Measurements from ENCODE around the gene RSRC2.

The RSRC2 gene

GRCh38 chr12:122523846-122524718 is 2.7 kb downstream of the RSRC2 start:
- H3K36me3 ChIP-seq, result peaks cover 60 to 72% (median 68%) of the 10 kb centered on the region in 11 experiments
- H3K4me3 ChIP-seq, result peak overlapping the region; percentile 88 to 99 (median 97); a peak in 19 of 20 replicates
- peaks cover 64 to 73% (median 71%) of the 10 kb centered on the region in 11 experiments for H4K20me1 ChIP-seq
- H3K9me3 ChIP-seq (replicated peaks in 1 of 11), result no peaks in the 10 kb centered on the region
- H3K4me1 ChIP-seq, result peaks cover 37 to 51% (median 41%) of the 10 kb centered on the region in 10 experiments
- peak overlapping the region; percentile 95 to 100 (median 99); a peak in 21 of 22 replicates for H3K9ac ChIP-seq
- H3K27ac ChIP-seq, result no peak overlapping the region; a peak in 2 of 22 replicates
- no peak for TF ChIP-seq Cebpa-rat (IDR thresholded peaks at IDR 0.05)
- no peaks in the 10 kb centered on the region for H3K27me3 ChIP-seq
- peak overlapping the region; percentile 70 to 91 (median 81) for H3K4me2 ChIP-seq

DNA sequence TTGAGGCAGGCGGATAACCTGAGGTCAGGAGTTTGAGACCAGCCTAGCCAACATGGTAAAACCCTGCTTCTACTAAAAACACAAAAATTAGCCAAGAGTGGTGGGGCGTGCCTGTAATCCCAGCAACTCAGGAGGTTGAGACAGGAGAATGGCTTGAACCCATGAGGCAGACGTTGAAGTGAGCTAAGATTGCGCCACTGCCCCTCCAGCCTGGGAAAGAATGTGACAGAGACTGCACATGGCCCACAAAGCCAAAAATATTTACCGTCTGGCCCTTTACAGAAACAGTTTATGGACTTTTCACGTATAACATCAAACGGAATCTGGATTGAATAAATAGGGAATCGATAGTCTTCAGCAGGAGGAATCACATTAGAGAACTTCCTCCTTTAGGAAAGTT is 3.5 kb downstream of the RSRC2 start:
- Histone ChIP-seq H3K27ac (peak overlapping the region in 2 of 11 experiments; percentile 15 to 21; a peak in 4 of 22 replicates), H3K36me3 (peaks cover 68 to 73% (median 72%) of the 10 kb centered on the region in 11 experiments), H3K4me1 (peaks cover 29 to 44% (median 34%) of the 10 kb centered on the region in 10 experiments), H3K27me3 (no peaks in the 10 kb centered on the region), H4K20me1 (peaks cover 72 to 81% (median 79%) of the 10 kb centered on the region in 11 experiments), H3K9me3 (replicated peaks in 1 of 11) (no peaks in the 10 kb centered on the region), H3K4me2 (peak overlapping the region; percentile 37 to 91 (median 80)), H3K9ac (peak overlapping the region in 10 of 11 experiments; percentile 10 to 99 (median 34); a peak in 13 of 22 replicates), H3K4me3 (peak overlapping the region in 3 of 10 experiments; percentile 11 to 96 (median 91); a peak in 3 of 20 replicates)
- peak in 3 of 11 experiments; percentile 12 to 25 (median 22); a peak in 1 of 22 replicates for TF ChIP-seq Cebpa-rat (IDR thresholded peaks at IDR 0.05)

DNA sequence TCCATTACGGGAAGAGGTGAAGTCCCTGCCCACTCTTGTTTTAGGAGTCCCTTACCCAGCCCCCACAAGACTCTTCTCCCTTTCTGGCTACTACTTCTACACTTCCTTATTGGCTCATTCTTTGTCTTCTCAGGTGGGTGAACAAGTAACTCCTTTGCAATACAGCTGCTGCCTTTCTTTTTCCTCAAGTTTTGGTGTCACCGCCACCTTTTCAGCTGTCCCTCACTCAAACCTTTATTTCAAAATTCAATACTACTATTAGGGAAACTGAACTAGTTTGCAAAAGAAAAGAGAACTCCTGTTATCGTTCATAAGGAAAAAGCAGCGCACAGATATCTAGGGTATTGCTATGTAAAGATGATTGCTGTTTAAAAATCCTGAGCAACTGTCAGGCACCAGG is 6.1 kb downstream of the RSRC2 start:
- TF ChIP-seq Cebpa-rat (IDR thresholded peaks at IDR 0.05), result no peak
- no peaks in the 10 kb centered on the region for H3K27me3 ChIP-seq
- H3K9ac ChIP-seq, result no peak overlapping the region
- peaks cover 96 to 100% (median 100%) of the 10 kb centered on the region in 11 experiments for H4K20me1 ChIP-seq
- peaks cover 25 to 40% (median 29%) of the 10 kb centered on the region in 10 experiments for H3K4me1 ChIP-seq
- H3K4me2 ChIP-seq, result no peak overlapping the region
- no peak overlapping the region for H3K4me3 ChIP-seq
- peaks cover 94 to 99% (median 98%) of the 10 kb centered on the region in 11 experiments for H3K36me3 ChIP-seq
- no peak overlapping the region for H3K27ac ChIP-seq
- no peaks in the 10 kb centered on the region for H3K9me3 ChIP-seq (replicated peaks in 1 of 11)

GRCh38 chr12:122519418-122519817 is 7.3 kb downstream of the RSRC2 start:
- Histone ChIP-seq H3K4me2 (no peak overlapping the region), H3K4me1 (peaks cover 15 to 30% (median 19%) of the 10 kb centered on the region in 10 experiments), H3K4me3 (no peak overlapping the region), H4K20me1 (peaks cover 96 to 100% (median 100%) of the 10 kb centered on the region in 11 experiments), H3K27ac (no peak overlapping the region), H3K9ac (no peak overlapping the region), H3K36me3 (peaks cover 97 to 100% (median 100%) of the 10 kb centered on the region in 11 experiments), H3K9me3 (replicated peaks in 1 of 11) (no peaks in the 10 kb centered on the region), H3K27me3 (no peaks in the 10 kb centered on the region)
- no peak for TF ChIP-seq Cebpa-rat (IDR thresholded peaks at IDR 0.05)

DNA sequence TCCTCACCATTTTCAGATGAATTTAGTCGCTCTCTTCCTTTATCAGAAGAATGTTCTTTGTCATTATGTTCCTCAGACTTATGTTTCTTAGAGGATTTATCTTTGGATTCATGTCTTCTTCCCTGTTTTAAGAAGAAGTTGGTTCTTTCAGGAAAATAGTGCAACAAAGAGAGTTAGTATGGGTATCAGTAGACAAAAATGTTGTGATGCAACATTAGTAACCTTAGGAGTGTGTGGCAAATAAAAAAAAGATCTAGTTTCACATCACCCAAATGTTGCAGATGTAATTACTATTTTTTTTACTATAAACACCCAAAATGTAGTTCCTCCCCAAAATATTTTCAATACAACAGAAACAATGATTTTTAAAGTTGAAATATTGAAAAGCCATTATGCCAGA is 7.8 kb downstream of the RSRC2 start:
- H3K4me1 ChIP-seq, result peaks cover 10 to 25% (median 14%) of the 10 kb centered on the region in 10 experiments
- TF ChIP-seq Cebpa-rat (IDR thresholded peaks at IDR 0.05), result no peak
- no peak overlapping the region for H3K27ac ChIP-seq
- H4K20me1 ChIP-seq, result peaks cover 96 to 100% (median 100%) of the 10 kb centered on the region in 11 experiments
- H3K27me3 ChIP-seq, result no peaks in the 10 kb centered on the region
- H3K9ac ChIP-seq, result no peak overlapping the region; a peak in 1 of 22 replicates
- no peaks in the 10 kb centered on the region for H3K9me3 ChIP-seq (replicated peaks in 1 of 11)
- H3K4me2 ChIP-seq, result no peak overlapping the region
- no peak overlapping the region for H3K4me3 ChIP-seq
- peaks cover 97 to 100% (median 100%) of the 10 kb centered on the region in 11 experiments for H3K36me3 ChIP-seq

- Histone ChIP-seq H3K9ac (no peak overlapping the region), H3K4me2 (no peak overlapping the region), H3K9me3 (replicated peaks in 1 of 11) (no peaks in the 10 kb centered on the region), H3K36me3 (peaks cover 97 to 100% (median 100%) of the 10 kb centered on the region in 11 experiments), H3K4me1 (peaks cover 0 to 15% (median 3%) of the 10 kb centered on the region in 10 experiments; a peak in 12 of 20 replicates), H4K20me1 (peaks cover 93 to 100% (median 100%) of the 10 kb centered on the region in 11 experiments), H3K4me3 (no peak overlapping the region), H3K27ac (no peak overlapping the region), H3K27me3 (no peaks in the 10 kb centered on the region)
- no peak for TF ChIP-seq Cebpa-rat (IDR thresholded peaks at IDR 0.05)
These were observed 8.9 kb downstream of the RSRC2 start for GRCh38 chr12:122517877-122518276.

GRCh38 chr12:122516544-122517361 is 10.0 kb downstream of the RSRC2 start:
- no peak overlapping the region for H3K4me2 ChIP-seq
- TF ChIP-seq Cebpa-rat (IDR thresholded peaks at IDR 0.05), result no peak
- no peak overlapping the region for H3K9ac ChIP-seq
- no peaks in the 10 kb centered on the region for H3K9me3 ChIP-seq (replicated peaks in 1 of 11)
- H3K4me3 ChIP-seq, result no peak overlapping the region
- H4K20me1 ChIP-seq, result peaks cover 93 to 100% (median 100%) of the 10 kb centered on the region in 11 experiments
- peaks cover 97 to 100% (median 100%) of the 10 kb centered on the region in 11 experiments for H3K36me3 ChIP-seq
- H3K4me1 ChIP-seq, result peaks cover 0 to 3% (median 0%) of the 10 kb centered on the region in 10 experiments; a peak in 4 of 20 replicates
- H3K27ac ChIP-seq, result no peak overlapping the region
- no peaks in the 10 kb centered on the region; a peak in 1 of 22 replicates for H3K27me3 ChIP-seq

- H3K36me3 ChIP-seq, result peaks cover 97 to 100% (median 100%) of the 10 kb centered on the region in 11 experiments
- H3K9ac ChIP-seq, result no peak overlapping the region
- no peaks in the 10 kb centered on the region for H3K9me3 ChIP-seq (replicated peaks in 1 of 11)
- H3K27me3 ChIP-seq, result no peaks in the 10 kb centered on the region; a peak in 1 of 22 replicates
- peaks cover 93 to 100% (median 100%) of the 10 kb centered on the region in 11 experiments for H4K20me1 ChIP-seq
- TF ChIP-seq Cebpa-rat (IDR thresholded peaks at IDR 0.05), result no peak
- H3K4me2 ChIP-seq, result no peak overlapping the region
- H3K4me3 ChIP-seq, result no peak overlapping the region
- H3K4me1 ChIP-seq, result no peaks in the 10 kb centered on the region
- no peak overlapping the region for H3K27ac ChIP-seq
These were observed 11.5 kb downstream of the RSRC2 start for GRCh38 chr12:122515275-122515674.
